Measurements from ENCODE around the gene METTL22.

- TF ChIP-seq ASH2L (IDR thresholded peaks at IDR 0.05; ENCODE audit: borderline replicate concordance, low read depth) (no peak), RFX5 (IDR thresholded peaks at IDR 0.05; ENCODE audit: low read depth, low read length) (no peak)
Observed at GRCh38 chr16:8583199-8583598, 38.3 kb upstream of the METTL22 start.

Measured in GM12878 (cell line).